Neural progenitor cell (in vitro differentiated cells): Measurements from ENCODE around the gene ARHGAP22. TPM values are rescaled to one million over a fixed set of nuclear protein-coding genes. Genes with fewer than 3 reads are reported as not detected.

Source experiments
- DNase-seq: peaks from one replicate; pipeline ENCODE4 v3.0.0-alpha.2; 2016; ENCODE audit warnings: low spot score
- H2AFZ ChIP-seq: fragments of 200-600 bp; sonication (generic); replicated peaks from 2 replicates; pipeline ENCODE4 v1.6.1; 2016; ENCODE audit warnings: antibody characterized with exemption
- H3F3A ChIP-seq: fragments of 200-600 bp; sonication (generic); 2 replicates; pipeline ENCODE4 v1.6.1; 2016; ENCODE audit warnings: antibody characterized with exemption, low read depth
- H3K27ac ChIP-seq: fragments of 200-600 bp; sonication (generic); 2 replicates; pipeline ENCODE4 v1.5.1; 2016; ENCODE audit warnings: mild to moderate bottlenecking
- H3K27me3 ChIP-seq: fragments of 200-600 bp; sonication (generic); 2 replicates; pipeline ENCODE4 v1.6.1; 2016; ENCODE audit warnings: mild to moderate bottlenecking, moderate library complexity
- H3K36me3 ChIP-seq: fragments of 200-600 bp; sonication (generic); 2 replicates; pipeline ENCODE4 v1.5.1; 2016
- H3K4me1 ChIP-seq: fragments of 200-600 bp; sonication (generic); 2 replicates; pipeline ENCODE4 v1.6.1; 2016; ENCODE audit warnings: mixed run types
- H3K4me2 ChIP-seq: fragments of 200-600 bp; sonication (generic); 2 replicates; pipeline ENCODE4 v1.6.1; 2016
- H3K4me3 ChIP-seq: fragments of 200-600 bp; sonication (generic); 2 replicates; pipeline ENCODE4 v1.5.1; 2016
- H3K79me2 ChIP-seq: fragments of 200-600 bp; sonication (generic); 2 replicates; pipeline ENCODE4 v1.6.1; 2016; ENCODE audit warnings: low read depth
- H3K9ac ChIP-seq: fragments of 200-600 bp; sonication (generic); 2 replicates; pipeline ENCODE4 v1.6.1; 2016
- H3K9me3 ChIP-seq: fragments of 200-600 bp; sonication (generic); 2 replicates; pipeline ENCODE4 v1.5.1; 2016; ENCODE audit warnings: low read depth
- H4K20me1 ChIP-seq: fragments of 200-600 bp; sonication (generic); 2 replicates; pipeline ENCODE4 v1.6.1; 2016; ENCODE audit warnings: low read depth
- H3K27ac Mint-ChIP-seq: 3 replicates; pipeline ENCODE4 v1.8.0; 2021; ENCODE audit warnings: mixed read lengths
- H3K27me3 Mint-ChIP-seq: 2 replicates; pipeline ENCODE4 v1.8.0; 2022; ENCODE audit warnings: low read depth, mild to moderate bottlenecking, inconsistent platforms, moderate library complexity, mixed read lengths; ENCODE audit not compliant: insufficient read depth
- H3K36me3 Mint-ChIP-seq: 3 replicates; pipeline ENCODE4 v1.8.0; 2021; ENCODE audit warnings: mixed read lengths
- H3K4me1 Mint-ChIP-seq: 3 replicates; pipeline ENCODE4 v1.8.0; 2021; ENCODE audit warnings: mixed read lengths
- H3K4me3 Mint-ChIP-seq: 3 replicates; pipeline ENCODE4 v1.8.0; 2021; ENCODE audit warnings: mild to moderate bottlenecking, moderate library complexity, mixed read lengths
- H3K9me3 Mint-ChIP-seq: 3 replicates; pipeline ENCODE4 v1.8.0; 2020; ENCODE audit warnings: mixed read lengths
- CTCF ChIP-seq: fragments of 200-600 bp; sonication (generic); IDR thresholded peaks from 2 replicates; pipeline ENCODE4 v1.5.1; 2017; ENCODE audit warnings: antibody characterized with exemption, mild to moderate bottlenecking
- EZH2 ChIP-seq: fragments of 200-600 bp; sonication (generic); IDR thresholded peaks from 2 replicates; pipeline ENCODE4 v1.6.1; 2017; ENCODE audit warnings: antibody characterized with exemption, mild to moderate bottlenecking, moderate library complexity
- EZH2phosphoT487 ChIP-seq: fragments of 200-600 bp; sonication (generic); IDR thresholded peaks from 2 replicates; pipeline ENCODE4 v1.6.1; 2017; ENCODE audit warnings: antibody characterized with exemption
- total RNA-seq: library from RNA; depleted of rRNA; stranded (reverse); fragments of >200 nt; gene quantifications from 2 replicates; pipeline ENCODE4 v1.2.3, GENCODE V29; 2015; ENCODE audit warnings: low replicate concordance

ARHGAP22 gene
- total RNA-seq, 1 donor from 2014 or later: 1.7 TPM

- Histone ChIP-seq H3K4me2 (no peak overlapping the region), H3K4me3 (no peak overlapping the region), H2AFZ (no peak overlapping the region), H3K27ac (no peak overlapping the region), H3K36me3 (no peaks in the 10 kb centered on the region), H3F3A (peaks cover 12% of the 10 kb centered on the region), H3K4me1 (peaks cover 20% of the 10 kb centered on the region), H3K27me3 (peaks cover 6% of the 10 kb centered on the region), H3K9ac (no peak overlapping the region), H3K9me3 (no peaks in the 10 kb centered on the region), H3K79me2 (no peaks in the 10 kb centered on the region), H4K20me1 (no peaks in the 10 kb centered on the region)
- DNase-seq: no peak
- TF ChIP-seq CTCF: no peak
- TF ChIP-seq EZH2: no peak
- no peak for TF ChIP-seq EZH2phosphoT487
- Mint-ChIP-seq H3K36me3 (no peaks in the 10 kb centered on the region), H3K27ac (no peak overlapping the region), H3K4me1 (peaks cover 15% of the 10 kb centered on the region), H3K4me3 (no peak overlapping the region), H3K27me3 (peaks cover 4% of the 10 kb centered on the region), H3K9me3 (no peaks in the 10 kb centered on the region)
Measured at GRCh38 chr10:48598936-48599829, 5.7 kb downstream of the ARHGAP22 start.

- Histone ChIP-seq H4K20me1 (no peaks in the 10 kb centered on the region), H3K27me3 (no peaks in the 10 kb centered on the region), H3K4me1 (peaks cover 14% of the 10 kb centered on the region), H3K9ac (no peak overlapping the region), H3K36me3 (no peaks in the 10 kb centered on the region), H3K4me3 (no peak overlapping the region), H3K27ac (no peak overlapping the region), H3K9me3 (no peaks in the 10 kb centered on the region), H3K79me2 (no peaks in the 10 kb centered on the region), H2AFZ (no peak overlapping the region), H3K4me2 (no peak overlapping the region), H3F3A (peaks cover 12% of the 10 kb centered on the region)
- Mint-ChIP-seq H3K9me3 (no peaks in the 10 kb centered on the region), H3K27me3 (peaks cover 4% of the 10 kb centered on the region), H3K27ac (no peak overlapping the region), H3K4me1 (peaks cover 15% of the 10 kb centered on the region), H3K4me3 (no peak overlapping the region), H3K36me3 (no peaks in the 10 kb centered on the region)
- TF ChIP-seq EZH2phosphoT487 (no peak), EZH2 (no peak), CTCF (no peak)
- DNase-seq: no peak
Measured at GRCh38 chr10:48598243-48598935, 6.5 kb downstream of the ARHGAP22 start.

GRCh38 chr10:48595539-48595932 is 9.3 kb downstream of the ARHGAP22 start:
- H3K27me3 ChIP-seq: no peaks in the 10 kb centered on the region
- H3K27ac ChIP-seq: no peak overlapping the region
- H2AFZ ChIP-seq: no peak overlapping the region
- no peak overlapping the region for H3K9ac ChIP-seq
- peaks cover 4% of the 10 kb centered on the region for H3K27me3 Mint-ChIP-seq
- no peak overlapping the region for H3K4me3 Mint-ChIP-seq
- H3K9me3 ChIP-seq: no peaks in the 10 kb centered on the region
- peaks cover 12% of the 10 kb centered on the region for H3F3A ChIP-seq
- no peaks in the 10 kb centered on the region for H3K36me3 Mint-ChIP-seq
- H3K36me3 ChIP-seq: no peaks in the 10 kb centered on the region
- peaks cover 14% of the 10 kb centered on the region for H3K4me1 ChIP-seq
- H4K20me1 ChIP-seq: no peaks in the 10 kb centered on the region
- DNase-seq: peak; percentile 29
- H3K79me2 ChIP-seq: no peaks in the 10 kb centered on the region
- no peak overlapping the region for H3K4me3 ChIP-seq
- no peak overlapping the region for H3K27ac Mint-ChIP-seq
- no peaks in the 10 kb centered on the region for H3K9me3 Mint-ChIP-seq
- no peak overlapping the region for H3K4me2 ChIP-seq
- TF ChIP-seq CTCF (no peak), EZH2 (no peak), EZH2phosphoT487 (no peak)
- H3K4me1 Mint-ChIP-seq: peaks cover 18% of the 10 kb centered on the region
